ENCODE measurements around the gene GALNT12.
A peak's percentile ranks its signal among the peaks of the same experiment; 100 is the strongest.

GALNT12 gene

DNA sequence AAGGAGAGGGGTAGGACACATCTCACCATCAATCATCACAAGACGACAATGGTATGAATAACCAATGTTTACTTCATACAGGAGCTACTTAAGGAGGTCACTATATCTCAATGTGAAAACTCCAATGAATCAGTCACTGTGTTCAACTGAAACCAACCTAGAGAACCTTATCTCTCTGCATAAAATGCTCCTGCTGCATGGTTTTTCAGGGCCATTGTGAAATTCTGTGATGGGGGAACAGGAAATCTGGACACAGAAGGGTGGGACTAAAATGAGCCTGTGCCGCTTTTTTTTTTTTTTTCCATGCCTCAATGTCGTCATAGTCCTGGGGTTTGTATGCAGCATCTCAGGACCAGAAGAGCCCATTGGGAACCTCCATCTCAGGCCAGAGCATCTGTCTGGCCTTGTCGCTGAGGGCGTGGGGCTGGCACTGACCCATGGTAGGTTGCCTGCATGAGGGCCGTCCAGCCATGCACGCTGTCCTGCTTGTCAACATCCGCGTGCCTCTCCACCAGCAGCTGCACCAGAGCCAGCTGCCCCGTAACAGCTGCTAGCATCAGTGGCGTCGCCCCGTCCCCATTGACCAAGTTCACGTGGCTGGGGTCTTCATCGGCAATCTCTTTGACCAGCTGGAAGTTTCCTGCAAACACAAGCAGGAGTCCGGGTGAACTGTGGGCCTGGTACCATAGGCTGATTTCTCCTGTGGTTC, 23.8 kb upstream of the GALNT12 start:
- no peak for DNase-seq

DNA sequence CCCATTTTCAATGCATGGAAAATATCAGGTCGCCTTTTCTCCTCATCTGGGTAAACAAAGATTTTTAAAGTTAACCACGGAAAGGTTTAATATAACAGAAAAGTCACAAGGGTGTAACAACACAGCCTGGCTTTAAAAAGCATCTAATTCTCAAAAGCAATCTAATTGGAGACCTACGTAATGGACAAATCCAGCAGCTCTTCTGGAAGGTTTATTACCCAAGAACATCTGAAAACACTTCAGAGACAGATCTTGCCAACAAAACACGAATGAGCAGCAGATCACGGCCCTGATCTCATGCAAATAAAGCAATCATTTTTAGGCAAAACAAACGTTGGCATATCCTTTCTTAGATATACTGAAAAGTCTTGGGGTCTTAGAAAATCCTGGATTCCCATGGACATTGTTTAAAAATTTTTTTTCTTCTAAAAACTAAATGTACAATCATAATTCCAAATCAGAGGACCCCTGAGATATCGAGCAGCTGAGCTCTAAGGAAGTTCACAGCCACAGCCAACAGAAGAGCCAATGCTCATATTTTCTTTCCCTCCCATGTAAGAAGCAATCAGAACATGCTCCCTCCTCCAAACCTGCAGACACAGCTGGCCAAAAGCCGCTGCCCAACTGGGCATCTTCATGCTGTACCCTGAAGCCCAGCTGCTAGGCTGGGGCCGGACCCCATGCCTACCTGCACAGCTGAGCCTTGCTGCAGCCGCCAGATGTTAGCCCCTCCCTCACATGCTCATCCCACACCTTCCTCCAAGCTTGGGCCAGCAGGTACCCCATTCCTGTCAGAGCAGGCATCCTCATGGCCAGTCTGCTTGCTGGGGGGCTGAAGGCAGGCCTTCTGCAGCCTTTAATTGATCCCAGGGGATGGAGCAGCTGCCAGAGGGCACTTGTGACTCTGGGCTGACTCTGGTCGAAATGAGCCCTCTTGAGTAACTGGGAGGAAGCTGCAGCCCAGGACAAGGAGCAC, 22.4 kb upstream of the GALNT12 start:
- no peak for DNase-seq

DNA sequence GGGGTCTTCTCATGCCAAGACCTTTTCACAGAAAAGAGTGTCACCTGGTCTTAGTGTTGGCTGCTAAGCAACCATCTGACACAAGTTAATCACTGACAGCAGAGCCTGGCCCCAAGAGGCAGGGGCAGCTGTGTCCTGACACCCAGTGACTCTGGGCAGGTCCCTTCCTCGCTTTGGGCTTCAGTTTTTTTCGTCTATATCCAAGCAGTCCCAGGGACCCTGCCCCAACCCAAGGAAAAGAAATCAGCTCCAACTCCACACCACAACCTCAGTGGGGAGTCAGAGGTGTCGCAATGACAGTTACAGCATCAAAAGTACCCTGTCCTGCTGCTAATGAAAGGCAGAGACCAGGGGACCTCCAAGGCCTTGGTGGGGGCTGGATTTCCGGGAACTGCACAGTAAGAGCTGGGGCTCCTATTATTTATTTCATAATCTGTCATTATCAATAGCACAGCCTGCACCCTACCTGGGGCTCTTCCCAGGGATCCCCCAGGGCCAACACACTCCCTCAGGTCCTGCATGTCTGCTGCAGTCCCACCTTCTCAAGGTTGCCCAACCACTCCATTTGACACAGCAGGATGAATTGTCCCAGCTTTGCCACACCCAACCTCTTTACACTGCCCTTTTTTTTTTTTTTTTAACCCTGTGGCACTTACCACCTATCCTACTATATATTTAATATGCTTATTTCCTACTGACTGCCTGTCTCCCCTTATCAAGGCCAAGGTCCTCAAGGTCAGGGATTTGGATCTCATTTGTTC, 20.5 kb upstream of the GALNT12 start:
- no peak for DNase-seq

DNA sequence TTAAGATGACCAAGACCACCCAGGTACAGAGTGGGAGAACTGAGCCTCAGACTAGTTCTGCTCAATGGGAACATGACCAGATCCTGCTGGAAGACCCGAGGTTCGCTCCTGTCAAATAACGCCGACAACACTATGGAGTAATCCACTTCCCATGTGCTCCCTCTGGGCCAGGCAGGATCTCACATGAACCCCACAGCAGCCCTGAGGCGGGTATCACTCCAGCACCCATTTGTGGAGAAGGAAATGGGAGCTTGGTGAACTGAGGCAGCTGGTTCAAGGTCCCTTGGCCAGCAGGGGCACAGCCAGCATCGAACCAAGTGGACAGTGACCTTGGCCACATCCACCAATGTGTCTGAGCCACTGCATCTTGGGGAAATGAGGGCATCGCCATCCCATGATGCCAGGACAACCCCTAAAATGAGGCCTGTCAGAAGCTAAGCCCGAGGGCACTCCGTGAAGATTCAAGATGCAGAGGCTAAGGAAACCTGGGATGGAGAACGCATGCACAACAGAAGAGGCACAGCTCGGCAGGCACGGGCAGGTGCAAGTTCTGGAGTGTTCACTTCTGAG, 19.6 kb upstream of the GALNT12 start:
- no peak for DNase-seq

DNA sequence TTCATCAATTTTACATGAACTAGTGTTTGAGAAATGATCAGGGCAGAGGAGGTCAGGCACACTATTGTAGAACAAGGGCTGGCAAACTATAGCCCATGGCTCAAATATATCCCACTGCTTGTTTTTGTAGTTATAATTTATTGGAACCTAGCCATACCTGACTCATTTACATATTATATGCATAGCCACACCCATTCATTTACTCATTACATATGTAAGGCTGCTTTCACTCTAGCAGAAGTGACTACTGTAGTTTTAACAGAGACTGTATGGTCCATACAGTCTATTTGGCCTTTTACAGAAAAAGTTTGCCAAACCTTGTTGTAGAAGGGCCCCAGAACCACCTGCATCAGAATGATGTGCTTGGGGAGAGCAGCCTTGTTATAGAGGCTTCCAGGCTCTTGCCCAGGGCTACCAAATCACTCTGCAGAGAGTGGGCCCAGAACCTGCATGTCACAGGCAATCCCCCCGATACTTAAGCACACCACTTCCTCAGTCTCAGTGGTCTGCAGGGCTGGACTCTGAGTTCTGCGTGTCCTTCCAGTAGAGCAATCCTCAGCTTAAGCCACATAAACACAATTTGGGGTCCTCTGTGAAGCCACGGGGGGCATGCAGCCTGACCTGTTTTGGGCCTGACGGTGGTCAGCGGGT, 17.9 kb upstream of the GALNT12 start:
- DNase-seq, result no peak

DNA sequence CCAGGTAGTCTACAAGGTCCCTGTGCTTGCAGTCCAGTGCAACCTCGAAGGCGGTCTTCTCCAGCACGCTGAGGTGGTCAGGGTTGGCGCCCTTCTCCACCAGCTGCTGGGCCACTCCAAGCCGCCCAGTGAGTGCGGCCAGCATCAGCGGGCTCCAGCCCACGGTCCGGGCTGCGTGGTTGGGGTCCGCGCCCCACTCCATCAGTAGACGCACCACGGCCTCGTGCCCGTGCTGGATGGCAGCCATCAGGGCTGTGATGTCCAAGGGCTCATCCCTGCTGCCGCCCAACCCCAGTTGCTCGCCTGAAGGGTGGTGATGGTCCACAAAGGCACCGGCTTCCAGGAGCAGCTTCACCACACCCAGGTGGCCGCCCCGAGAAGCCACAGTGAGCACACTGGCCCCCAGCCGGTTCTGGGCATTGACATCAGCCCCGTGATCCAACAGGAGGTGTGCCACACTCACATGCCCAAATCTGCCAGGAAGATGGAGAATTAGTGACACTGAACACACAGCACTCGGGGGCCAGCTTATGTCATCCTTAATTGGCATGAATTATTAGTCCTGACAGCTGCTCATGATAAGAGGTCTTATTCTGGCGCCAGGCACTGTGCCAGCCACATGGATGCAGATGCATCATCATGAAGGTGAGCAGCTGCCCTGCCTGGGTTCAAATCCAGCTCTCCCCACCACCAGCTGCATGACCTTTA, 17.2 kb upstream of the GALNT12 start:
- no peak for DNase-seq

DNA sequence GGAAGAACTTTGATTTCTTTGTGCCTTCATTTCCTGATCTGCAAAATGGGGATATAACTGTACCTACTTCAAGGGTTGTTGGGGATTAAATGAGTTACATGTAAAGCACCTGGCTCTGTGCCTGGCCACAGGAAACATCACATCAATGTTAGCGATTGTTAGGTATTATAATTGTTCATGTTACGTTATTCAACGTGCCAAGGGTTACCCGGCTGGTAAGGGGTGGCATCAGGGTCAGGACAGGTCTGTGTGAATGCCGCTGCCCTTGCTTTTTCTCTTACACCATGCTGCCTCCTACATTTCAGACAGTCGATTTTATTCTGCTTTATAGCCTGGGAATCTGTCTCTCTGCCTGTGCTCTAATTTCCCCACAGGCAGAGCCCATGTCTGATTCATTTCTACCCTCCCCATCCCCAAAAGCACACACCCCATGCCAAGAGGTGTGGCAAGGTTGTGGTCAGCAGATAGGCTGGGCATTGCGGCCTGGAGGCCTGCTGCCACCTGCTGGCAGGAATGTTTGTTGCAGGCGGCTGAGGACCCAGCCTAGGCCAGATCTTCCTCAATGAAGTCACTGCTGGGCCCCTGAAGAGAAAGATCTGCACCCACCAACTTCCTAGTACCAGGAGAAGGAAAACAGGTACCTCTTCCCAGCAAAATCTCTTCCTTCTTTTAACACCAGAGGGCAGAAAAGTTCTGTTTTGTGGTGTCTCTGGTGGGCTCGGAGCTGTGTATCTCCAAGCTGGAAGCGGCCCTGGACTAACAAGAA, 16.4 kb upstream of the GALNT12 start:
- peak; percentile 31 for DNase-seq

DNA sequence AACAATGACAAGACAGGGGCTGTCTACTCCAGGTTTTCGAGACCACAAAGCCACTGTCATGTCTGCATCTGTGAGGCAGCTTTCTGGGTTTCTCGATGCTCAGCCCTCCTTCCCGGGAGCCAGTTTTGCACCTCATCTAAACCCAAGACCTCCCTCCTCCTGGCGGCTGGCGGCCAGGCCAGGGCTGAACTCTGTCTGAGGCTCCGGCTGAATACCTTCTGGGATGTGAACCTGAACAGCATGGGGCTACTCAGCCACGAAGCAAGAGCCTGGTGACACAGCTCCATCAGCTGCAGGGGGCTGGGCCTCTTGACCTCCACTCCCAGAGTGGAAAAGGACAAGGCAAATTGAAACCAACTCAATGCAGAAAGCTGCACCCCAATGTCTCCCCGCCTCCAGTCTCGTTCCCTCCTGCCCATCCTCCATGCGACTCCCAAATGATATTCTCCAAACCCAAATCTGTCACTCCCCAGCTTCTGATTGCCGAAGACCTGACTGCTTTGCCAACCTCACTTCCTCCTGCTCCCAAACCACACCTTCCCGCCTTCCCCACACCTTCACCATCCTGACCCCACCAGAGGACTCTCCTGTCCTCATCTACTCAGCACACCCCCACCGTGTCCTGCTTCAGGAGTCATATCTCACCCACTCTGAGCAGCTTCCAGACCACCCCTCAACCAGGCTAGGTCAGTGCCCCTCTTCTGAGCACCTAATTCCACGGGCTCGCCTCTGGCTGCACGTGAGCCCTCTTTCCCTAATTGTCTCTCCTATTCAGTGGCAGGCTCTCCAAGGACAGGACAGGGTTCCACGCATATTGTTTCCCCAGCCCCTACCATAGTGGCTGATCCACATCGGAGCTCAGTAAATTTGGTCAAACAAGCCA, 15.6 kb upstream of the GALNT12 start:
- DNase-seq, result no peak

DNA sequence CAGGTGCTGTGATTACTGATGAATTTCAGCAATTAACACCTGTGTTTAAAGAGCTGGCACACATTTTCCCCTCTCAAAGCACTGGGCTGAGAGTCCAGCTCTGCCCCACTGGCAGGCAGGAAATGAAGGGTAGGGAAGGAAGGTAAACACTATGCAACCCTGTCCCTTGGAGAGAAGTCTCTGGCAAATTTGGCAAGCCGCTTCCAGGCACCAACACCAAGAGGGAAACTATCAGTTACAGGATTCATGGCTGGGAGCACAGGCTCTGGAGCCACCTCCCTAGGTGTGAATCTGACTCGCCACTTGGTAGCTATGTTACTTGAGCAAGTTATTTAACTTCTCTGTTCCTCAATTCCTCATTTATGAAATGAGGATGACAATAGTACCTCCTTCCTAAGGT, 14.4 kb upstream of the GALNT12 start:
- DNase-seq, result no peak

DNA sequence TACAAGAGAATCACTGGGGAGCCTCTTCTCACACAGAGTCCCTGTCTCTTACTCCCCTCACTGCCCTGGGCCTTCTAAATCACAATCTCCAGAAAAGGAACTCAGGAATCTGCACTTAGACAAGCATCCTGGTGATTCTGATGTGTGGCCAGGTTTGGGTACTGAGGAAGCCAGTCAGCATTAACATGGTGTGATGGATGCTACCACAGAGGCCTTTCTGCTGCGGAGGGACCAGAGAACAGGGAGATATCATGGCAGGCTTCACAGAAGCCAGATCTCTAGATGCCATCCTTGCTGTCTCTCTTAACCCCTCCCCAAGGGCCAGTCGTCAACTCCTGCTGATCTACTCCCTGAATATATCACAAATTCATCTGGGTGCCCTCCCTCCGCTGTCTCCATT, 12.7 kb upstream of the GALNT12 start:
- DNase-seq, result no peak

DNA sequence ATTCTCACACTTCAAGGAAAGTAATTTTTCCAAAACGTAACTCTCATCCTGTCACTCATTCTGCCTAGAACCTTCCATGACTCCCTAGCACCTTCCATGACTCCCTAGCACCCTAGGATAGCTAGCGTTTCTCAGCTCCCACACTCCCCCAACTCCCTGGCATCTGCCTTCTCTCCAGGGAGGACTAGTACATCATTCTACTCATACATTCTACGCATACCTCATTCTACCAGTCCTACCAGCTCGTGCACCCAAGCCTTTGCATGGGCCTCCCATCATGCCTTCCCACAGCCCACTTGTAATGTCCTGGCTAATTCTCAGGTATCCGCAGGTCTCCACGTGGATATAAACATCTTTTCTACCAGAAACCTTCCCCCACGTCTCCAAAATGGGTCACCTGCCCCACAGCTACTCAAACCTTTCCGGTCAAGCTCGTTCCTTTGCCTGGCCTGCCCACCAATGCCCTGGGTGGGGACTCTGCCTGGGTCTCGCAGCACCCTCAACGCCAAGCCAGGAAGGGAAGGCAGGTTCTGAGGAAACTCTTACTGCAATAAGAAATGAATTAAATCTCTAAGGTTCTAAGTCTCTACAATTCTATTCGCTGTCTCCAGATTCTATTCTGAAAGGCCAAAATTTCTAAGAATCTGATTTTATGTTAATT, 12.0 kb upstream of the GALNT12 start:
- no peak for DNase-seq

DNA sequence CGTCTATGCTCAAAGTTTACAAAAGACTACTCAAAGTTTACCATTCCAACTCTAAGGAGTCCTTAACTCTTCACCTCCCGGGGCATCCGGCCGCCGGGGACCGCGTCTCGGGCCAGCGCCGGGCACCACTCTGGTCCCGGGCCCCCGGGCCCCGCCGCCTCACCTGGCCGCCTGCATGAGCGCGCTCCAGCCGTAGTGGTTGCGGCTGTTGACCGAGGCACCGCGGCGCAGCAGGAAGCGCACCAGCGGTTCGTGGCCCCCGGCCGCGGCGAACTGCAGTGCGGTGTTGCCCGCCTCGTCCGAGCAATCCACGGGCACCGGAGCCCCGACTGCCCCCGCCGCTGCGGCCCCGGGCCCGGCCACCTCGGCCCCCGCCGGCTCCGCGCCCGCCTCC, 11.5 kb upstream of the GALNT12 start:
- no peak for DNase-seq

DNA sequence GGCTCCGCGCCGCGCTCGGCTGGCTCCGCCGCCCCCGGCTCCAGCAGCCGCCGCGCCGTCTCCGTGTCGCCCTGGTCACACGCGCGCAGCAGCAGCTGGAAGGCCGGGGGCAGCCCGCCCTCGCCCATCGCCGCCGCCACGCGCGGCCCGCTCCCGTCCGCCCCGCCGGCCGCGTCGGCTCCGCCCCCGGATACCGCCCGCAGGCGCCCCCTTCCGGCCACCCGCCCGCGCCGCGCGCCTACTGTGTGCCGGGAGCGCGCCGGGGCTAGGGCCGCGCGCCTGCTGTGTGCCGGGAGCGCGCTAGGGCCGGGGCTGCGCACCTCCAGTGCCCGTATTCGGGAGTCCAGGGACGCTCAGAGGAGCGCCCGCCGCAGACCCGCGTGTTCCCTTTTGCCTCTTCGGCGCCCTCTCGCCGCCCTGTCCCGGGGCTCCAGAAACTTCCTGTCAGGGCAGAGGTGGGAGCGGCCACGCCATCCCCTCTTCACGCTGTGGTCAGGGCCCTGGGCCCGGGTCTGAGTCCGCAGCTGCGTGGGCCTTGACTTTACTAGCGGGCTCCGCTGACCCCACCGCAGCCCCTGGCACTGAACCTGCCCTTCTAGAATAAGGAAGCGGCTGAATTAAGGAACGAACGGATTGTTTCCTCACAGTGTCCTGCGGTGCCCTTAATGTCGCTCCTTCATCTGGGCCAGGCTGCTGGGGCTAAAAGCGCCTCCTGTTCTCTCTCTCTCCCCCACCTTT, 10.9 kb upstream of the GALNT12 start, which contains the start of gene ANKS6:
Gene ANKS6 (minus strand): TSS at position 192 of the 738 bp plus-strand sequence. CDS start 64 bp downstream, at position 128.
- peak; percentile 26 for DNase-seq

DNA sequence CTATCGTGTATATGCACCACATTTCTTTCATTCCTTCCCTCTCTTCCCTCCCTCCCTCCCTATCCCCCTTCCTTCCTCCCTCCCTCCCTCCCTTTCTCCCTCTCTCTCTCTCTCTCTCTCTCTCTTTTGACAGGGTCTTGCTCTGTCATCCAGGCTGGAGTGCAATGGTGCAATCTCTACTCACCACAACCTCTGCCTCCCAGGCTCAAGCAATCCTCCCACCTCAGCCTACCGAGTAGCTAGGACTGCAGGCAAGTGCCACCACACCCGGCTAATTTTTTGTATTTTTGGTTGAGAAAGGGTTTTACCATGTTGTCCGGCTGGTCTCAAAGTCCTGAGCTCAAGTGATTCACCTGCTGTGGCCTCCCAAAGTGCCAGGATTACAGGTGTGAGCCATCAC, 10.0 kb upstream of the GALNT12 start:
- no peak for DNase-seq

DNA sequence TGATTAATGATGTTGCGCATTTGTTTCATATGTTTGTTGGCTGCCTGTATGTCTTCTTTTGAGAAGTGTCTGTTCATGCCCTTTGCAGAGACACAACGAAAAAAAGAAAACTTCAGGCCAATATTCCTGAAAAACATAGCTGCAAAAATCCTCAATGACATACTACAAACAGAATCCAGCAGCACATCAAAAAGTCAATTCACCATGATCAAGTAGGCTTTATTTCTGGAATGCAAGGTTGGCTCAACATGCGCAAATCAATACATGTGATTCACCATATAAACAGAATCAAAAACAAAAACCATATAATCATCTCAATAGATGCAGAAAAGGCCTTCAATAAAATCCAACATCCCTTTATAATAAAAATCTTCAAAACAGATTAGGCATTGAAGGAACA, 9.2 kb upstream of the GALNT12 start:
- DNase-seq, result no peak

DNA sequence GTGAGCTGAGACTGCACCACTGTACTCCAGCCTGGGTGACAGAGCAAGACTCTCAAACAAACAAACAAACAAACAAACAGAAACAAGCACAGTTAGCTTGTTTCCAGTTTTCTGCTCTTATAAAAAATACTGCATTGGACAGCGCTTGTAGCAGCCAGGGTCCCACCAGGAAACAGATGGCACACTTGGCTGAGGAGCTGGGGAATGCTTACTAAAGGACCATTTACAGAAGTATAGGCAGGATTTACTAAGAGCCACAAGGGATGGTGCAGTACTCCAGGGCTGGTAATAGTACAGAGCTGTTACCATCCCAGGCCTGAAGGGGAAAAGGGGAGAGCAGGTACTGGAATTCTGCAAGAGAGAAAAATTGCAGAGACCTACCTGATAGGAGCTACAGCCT, 5.9 kb upstream of the GALNT12 start:
- no peak for DNase-seq

DNA sequence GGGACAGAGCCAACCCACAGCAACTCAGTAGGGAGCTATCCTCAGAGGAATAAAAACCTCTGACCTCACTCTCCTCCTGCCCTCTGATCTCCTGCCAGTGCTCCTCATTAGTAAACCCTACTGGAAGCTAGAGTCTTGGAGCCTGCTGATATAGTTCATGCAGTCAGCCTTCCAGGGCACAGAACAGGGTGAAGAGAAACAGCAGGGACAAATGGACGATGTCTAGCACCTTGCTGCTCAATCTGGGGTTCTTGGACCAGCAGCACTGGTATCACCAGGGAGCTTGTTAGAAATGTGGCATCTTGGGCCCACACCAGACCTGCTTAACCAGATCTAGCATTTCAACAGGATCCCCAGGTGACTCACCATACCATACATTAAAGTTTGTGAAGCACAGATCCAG, 5.5 kb upstream of the GALNT12 start:
- DNase-seq, result no peak

DNA sequence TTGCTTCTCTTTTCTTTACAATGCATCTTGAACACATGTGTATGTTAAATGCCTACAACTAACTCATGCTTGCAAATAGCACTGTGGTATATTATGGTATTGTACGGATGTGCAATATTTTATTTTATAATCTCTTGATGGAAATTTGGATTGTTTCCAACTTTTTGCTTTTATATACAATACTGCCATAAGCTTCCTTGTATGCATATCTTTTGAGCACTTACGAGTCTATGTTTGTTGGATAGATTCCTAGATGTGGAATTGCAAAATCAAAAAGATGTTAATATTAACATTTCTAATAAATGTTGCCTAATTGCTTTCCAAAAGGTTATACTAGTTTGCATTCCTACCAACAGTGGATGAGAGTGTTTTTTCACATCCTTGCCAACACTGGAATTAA, 3.4 kb upstream of the GALNT12 start:
- no peak for DNase-seq
